Measurements from ENCODE around the gene GRM8.

DNA sequence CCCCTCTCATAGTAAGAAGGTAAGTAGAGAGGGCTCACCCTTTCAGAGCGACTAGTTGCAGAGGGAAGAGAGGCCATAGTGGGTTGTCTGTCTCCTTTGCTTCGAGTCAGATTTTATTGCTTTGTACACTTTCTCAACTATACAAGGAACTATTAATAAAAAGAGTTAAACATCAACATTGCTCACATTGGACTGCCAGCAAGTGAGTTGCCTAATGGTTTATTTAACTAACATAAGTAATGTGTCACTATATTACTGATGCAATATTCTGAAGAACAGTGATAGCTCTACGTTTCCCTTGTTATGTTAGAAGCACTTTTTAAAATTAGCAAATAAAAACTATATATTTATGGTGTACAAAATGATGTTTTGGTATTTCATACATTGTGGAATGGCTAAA lies 451.0 kb downstream of the GRM8 start:
- no peak for TF ChIP-seq CTCF (IDR thresholded peaks at IDR 0.05; ENCODE audit: low read length)
- no peak for TF ChIP-seq EZH2 (IDR thresholded peaks at IDR 0.05; ENCODE audit: borderline replicate concordance, low read length)
